HFF-Myc (cell line): Measurements from ENCODE around the gene EVL.

Source experiments
- DNase-seq: peaks from one replicate; pipeline ENCODE4 v3.0.0-alpha.2; 2011; ENCODE audit warnings: low read depth; ENCODE audit errors: extremely low read depth
- H3K4me3 ChIP-seq: replicated peaks from 2 replicates; pipeline ENCODE4 v1.5.1; 2011; ENCODE audit warnings: low read depth, mild to moderate bottlenecking, control low read depth, low read length
- TF ChIP-seq, protein P1 (sequence below): IDR thresholded peaks from 2 replicates; pipeline ENCODE4 v1.5.1; 2012; ENCODE audit warnings: mild to moderate bottlenecking, low read depth, low read length, control low read depth; ENCODE audit errors: missing control alignments

EVL gene

DNA sequence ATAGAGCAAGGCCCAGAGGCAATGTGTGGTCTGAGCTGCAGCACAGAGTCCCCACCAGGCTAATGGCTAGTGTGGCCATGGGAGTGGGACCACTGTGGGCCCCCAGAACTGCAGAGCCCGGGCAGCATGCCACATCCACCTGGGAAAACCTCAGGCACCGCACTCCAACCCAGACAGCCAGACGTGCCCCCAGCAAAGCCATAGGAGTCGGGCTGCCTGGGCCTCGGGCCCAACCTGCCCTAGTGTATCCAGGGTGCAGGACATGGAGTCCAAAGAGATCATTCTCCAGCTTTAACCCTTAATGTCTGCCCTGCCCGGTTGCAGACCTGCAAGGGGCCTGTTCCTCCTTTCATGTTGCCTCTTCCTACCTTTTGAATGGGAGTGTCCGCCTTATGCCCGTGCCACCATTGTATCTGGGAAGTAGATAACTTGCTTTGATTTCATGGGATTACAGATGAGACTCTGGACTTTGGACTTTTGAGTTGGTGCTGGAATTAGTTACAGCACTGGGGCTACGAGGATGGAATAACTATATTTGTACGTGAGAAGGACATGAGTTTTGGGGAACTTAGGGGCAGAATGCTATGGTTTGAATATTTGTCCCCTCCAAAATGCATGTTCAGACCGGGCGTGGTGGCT is 123.3 kb downstream of the EVL start:
- DNase-seq = no peak
- TF ChIP-seq, protein P1, sequence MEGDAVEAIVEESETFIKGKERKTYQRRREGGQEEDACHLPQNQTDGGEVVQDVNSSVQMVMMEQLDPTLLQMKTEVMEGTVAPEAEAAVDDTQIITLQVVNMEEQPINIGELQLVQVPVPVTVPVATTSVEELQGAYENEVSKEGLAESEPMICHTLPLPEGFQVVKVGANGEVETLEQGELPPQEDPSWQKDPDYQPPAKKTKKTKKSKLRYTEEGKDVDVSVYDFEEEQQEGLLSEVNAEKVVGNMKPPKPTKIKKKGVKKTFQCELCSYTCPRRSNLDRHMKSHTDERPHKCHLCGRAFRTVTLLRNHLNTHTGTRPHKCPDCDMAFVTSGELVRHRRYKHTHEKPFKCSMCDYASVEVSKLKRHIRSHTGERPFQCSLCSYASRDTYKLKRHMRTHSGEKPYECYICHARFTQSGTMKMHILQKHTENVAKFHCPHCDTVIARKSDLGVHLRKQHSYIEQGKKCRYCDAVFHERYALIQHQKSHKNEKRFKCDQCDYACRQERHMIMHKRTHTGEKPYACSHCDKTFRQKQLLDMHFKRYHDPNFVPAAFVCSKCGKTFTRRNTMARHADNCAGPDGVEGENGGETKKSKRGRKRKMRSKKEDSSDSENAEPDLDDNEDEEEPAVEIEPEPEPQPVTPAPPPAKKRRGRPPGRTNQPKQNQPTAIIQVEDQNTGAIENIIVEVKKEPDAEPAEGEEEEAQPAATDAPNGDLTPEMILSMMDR = no peak
- H3K4me3 ChIP-seq = no peak overlapping the region

DNA sequence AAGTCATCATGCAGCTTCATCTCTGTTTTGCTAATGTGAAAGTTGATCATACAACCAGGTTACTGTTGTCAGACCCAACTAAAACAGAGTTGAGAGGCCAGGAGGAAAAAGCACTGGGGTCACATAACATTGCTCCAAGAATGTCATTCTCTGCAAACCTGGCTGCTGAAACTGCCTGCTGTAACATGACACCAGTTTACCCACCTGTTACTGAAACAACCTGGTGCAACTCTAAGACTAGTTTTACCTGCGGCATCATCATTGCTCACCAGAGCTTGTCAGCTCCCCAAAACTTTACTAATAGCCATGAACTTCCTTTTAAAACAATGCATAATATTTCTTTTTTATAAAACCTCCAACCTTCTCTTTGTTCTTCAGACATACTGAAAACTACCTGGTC is 124.9 kb downstream of the EVL start:
- no peak for DNase-seq
- TF ChIP-seq, protein P1 = no peak
- H3K4me3 ChIP-seq = no peak overlapping the region

DNA sequence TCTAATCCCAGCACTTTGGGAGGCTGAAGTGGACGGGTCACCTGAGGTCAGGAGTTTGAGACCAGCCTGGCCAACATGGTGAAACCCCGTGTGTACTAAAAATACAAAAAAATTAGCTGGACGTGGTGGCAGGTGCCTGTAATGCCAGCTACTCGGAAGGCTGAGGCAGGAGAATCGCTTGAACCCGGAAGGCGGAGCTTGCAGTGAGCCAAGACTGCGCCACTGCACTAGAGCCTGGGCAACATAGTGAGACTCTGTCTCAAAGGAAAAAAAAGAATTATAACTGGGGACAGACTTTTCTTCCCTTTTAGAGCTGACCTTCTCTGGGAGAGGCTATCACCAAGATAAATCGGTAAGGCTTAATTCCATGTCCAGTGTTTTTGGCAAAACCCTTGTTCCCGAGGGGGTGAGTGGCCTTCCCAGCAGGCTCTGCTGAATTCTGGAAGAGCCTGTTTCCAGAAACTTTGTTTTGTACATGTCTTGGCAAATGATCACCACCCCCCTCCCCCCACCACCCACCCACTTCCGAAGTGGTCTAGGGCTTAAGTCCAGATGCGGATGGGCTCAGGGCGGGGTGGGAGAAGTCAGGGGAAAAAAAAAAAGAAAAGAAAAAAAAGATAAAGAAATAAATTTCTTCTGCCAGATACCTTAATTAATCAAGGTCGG is 126.5 kb downstream of the EVL start:
- no peak overlapping the region for H3K4me3 ChIP-seq
- TF ChIP-seq, protein P1 = no peak

DNA sequence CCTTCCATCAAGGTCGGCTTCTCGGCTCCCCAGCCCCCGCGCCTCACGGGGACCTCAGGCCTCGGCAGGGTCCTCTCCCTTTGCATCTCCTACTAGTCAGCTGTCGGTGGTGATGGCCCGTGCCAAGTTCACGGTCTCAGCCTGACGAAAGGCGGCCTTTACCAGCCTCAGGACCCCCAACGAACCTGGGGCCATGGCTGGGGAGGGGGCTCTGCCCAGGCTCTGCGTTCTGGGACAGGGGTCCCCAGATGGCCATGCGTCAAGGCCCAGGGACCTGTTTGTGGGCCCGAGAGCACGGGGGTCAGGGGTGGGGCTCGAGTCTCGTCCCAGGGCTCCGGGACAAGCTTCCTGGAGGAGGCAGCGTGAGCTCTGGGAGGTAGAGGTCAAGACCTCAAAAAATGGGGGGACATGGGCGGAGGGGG is 127.0 kb downstream of the EVL start:
- DNase-seq = no peak
- TF ChIP-seq, protein P1 = no peak
- peak overlapping the region; percentile 17; the same call in 1 of the 2 replicates for H3K4me3 ChIP-seq

More for the DNA sequence above, 126.5 kb downstream of the EVL start:
- DNase-seq = no peak

DNA sequence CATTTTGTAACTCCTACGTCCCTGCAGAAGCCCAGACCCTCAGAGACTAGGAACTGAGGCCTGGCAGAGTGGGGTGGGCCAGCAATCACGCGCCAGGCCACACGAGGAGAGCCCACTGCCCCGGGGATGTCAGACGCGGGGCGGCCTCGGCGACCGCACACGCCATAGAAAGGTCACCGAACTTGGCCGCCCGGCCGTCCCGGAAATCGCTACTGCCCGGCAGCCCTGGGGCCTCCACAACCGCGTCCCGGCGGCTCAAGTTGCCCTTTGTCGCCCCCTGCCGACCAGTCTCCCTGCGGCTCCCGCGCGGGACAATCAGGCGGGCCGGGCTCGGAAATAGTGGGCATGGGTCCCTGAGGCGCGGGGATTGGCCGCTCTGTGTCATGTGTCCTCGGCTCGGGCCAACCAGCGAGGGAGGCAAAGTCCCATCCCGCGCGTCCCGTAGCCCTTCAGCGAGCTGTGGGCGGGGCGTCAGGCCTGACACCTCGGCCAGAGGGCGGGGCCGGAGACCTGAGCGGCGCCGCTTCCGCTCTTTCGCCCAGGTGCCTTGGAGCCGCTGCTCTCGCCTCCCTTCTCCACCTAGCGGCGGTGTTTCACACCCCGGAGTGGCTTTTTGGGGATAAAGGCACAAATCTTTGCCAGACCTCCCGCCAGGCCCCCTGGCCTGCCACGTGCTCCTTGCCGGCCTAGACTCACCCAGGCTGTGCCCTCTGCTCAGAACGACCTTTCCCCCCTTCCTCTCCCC is 127.6 kb downstream of the EVL start:
- DNase-seq = peak; percentile 84
- TF ChIP-seq, protein P1 = peak; percentile 86

More for the DNA sequence above, 127.6 kb downstream of the EVL start:
- H3K4me3 ChIP-seq = peak overlapping the region; percentile 36
